ENCODE measurements around the gene TFEB. TPM values are rescaled to one million over a fixed set of nuclear protein-coding genes. Genes with fewer than 3 reads are reported as not detected.

Gene TFEB
- total RNA-seq, 2 donors from 2014 or later: 24.3 to 29.7 TPM

DNA sequence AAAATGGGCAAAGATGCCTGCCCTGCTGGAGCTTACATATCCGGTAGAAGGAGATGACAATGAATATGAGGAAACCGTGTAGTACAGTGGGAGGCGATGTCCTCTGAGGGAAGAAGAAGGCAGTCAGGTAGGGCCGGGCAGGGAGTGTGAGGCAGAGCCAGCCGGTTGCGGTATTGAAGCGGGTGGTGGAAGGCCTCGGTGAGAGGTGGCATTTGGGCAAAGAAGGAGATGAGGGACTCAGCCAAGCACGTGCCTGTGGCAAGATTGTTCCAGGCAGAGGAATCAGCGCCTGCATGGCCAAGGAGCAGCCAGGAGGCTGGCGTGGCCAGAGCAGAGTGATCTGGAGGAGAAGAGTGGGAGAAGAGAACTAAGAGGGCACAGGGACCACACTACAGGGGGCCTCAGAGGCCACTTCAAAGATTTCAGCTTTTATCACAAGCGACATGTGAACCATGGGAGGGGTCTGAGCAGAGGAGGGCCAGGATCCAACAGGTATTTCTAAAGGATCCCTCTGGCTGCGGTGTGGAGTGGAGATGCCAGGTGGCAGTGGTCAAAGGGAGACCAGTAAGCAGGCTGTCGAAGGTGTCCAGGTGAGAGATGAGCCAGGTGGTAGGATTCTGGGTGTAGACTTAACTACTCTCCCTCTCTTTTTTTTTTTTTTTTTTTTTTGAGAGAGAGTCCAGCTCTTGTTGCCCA, 83.3 kb downstream of the TFEB start:
- DNase-seq (no peak), ATAC-seq (no peak)
- intact Hi-C loops (cut with DNase I, micrococcal nuclease): no loop called here

DNA sequence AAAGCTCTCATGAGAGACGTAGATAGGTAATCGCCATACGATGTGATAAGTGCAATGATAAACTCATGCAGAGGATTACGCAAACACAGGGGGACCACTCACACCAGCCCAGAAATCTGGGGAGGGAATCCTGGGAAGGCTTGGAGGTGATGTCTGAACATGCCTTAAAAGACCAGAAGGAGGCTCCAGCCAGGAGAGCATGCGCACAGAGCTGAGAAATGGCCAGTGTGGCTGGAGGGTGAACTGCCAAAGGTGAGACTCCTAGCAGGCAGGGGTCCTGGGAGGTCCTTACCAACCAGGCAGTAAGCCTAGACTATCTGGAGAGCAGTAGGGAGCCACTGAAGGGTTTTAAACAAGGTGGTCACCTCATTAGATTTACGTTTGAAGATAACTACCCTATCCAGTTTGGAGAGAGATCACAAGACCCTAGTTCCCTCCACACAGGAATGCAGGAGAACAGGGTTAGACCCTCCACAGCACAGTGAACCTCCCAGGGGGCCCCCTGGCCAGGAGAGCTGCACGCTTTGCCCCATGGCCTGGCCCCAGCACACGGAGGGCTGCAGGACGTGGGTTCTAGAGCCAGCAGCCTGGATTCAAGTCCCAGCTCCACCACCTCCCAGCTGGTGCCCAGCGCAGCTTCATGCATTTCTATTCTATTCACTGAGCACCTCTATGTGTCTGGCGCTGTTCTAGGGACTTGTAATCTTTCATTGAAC, 84.0 kb downstream of the TFEB start:
- intact Hi-C loops (cut with DNase I, micrococcal nuclease): no loop called here
- DNase-seq: no peak
- ATAC-seq: no peak

DNA sequence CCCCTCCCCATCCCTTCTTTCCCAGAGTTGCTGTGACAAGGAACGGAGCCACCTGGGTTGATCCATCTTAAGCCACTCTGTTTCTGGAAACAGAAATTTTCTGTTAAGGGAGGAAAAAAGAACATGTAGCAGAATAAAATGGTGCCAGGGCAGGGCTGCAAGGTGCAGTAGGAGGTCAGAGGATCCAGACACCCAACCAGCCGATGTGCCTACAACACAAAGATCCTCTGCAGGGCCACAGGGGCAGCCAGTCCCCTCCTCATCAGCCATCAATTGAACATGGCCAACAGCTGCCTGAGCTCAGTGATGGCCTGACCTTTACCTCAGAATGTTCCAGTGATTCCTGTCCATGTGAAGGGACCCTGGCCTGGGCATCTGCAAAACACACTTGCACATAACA, 85.3 kb downstream of the TFEB start:
- intact Hi-C loops (cut with DNase I, micrococcal nuclease): no loop called here
- no peak for ATAC-seq
- DNase-seq: no peak

DNA sequence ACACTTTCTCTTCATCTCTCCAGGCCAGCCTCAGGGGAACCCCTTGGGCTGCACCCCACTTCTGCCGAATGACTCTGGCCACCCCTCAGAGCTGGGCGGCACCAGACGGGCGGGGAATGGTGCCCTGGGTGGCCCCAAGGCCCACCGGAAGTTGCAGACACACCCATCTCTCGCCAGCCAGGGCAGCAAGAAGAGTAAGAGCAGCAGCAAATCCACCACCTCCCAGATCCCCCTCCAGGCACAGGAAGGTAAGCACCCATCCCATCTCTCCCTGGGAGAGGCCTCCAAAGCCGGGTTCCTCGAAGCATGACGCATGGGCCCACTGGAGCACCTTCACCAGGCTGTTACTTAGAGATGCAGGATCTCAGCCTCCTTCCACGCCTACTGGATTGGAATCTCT, 85.8 kb downstream of the TFEB start:
- ATAC-seq: no peak
- no peak for DNase-seq

DNA sequence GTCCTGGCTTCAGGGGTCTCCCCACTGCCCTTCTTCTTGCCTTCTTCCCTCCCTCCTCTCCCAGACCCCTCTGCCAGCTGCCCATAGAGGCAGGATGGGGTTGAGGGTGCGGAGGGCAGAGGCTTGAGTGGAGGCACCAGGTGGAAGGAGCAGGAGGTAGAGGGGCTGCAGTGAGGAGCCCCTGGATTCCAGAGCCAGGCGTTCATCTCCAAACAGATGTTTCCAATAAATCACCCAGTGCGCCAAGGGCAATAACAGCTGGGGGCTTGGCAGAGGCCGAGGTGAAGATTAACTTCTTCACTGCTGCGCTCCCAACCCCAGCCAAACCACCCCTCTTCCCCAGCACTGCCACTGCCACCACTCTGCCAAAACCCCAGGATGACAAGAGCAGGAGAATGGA, 86.5 kb downstream of the TFEB start:
- ATAC-seq (no peak), DNase-seq (no peak)
- intact Hi-C loops (cut with DNase I, micrococcal nuclease): no loop called here

More for the DNA sequence above, 85.8 kb downstream of the TFEB start:
- intact Hi-C loops (cut with DNase I, micrococcal nuclease): no loop called here

DNA sequence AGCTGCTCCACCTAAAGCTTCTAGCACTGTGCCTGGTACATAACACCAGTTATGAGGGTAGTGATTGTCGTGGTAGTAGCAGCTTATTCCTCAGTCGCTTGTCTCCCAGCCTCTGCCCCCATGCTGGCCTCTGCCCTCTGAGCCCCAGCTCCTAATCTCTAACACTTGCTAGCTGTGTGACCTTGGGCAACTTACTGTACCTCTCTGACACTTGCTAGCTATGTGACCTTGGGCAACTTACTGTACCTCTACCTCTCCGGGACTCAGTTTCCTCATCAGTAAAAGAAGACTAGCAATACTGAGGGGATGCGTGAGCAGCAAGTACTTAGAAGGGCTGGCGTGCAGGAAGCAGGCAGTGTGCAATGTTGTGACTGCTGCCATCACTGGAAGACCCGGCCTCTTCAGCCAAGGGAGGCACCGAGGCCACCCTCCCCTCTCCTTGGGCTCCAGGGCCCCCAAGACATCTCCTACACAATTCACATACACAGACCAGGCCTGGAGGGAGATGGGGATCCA, 87.3 kb downstream of the TFEB start:
- intact Hi-C loops (cut with DNase I, micrococcal nuclease): no loop called here
- ATAC-seq (no peak), DNase-seq (no peak)

DNA sequence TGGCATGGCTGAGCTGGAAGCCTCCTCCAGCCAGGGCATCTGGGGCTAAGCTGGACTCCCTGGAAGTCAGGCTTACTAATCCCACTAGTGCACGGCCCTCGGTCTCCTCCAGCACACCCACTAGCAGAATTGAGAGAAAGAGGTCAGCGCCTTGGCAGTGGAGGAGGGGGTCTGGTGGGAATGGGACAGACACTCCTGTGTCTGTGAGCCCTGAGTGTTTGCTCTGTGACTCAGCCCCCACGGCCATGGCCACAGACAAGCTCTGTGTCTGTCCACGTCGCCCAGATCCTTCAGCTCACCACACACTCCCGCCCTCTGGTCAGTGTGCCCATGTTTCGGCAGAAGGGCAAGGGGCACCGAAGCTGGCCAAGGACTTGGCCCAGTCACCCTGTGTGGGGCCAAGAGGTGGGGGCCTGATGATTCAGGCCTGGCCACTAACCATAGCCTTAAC, 88.3 kb downstream of the TFEB start:
- no peak for ATAC-seq
- intact Hi-C loops (cut with DNase I, micrococcal nuclease): no loop called here
- DNase-seq: no peak

DNA sequence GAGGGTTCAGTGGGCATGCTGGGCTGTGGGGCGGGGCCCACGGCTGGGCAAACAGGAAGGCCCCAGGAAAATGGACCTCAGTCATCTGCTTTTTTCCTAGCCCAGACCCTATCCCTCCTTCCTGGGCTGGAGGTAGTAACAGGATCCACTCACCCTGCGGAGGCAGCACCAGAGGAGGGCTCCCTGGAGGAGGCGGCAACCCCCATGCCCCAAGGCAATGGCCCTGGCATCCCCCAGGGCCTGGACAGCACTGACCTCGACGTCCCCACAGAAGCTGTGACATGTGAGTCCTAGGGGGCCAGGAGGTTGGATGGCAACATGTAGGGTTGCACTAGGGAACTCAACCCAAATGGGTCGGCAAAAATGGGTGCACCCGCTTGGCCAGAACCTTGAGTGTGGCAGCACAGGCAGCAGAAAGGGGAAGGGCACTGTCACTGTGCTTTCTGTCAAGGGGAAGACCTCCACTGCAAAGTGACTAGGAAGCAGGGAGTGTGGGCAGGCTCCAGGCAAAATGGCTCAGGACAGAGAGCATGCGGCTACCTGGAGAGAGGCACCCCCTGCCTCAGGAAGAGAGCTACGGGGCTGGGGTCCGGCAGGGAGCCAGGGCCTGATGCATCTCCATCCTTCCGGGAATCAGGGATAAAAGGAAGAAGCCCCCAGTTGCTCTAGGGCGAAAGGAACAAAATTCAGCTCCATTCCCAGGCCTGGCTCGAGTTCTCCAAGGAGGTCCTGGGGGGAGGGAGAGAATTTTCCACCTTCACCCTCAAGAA, 89.2 kb downstream of the TFEB start:
- intact Hi-C loops (cut with DNase I, micrococcal nuclease): no loop called here
- no peak for DNase-seq
- ATAC-seq: no peak

DNA sequence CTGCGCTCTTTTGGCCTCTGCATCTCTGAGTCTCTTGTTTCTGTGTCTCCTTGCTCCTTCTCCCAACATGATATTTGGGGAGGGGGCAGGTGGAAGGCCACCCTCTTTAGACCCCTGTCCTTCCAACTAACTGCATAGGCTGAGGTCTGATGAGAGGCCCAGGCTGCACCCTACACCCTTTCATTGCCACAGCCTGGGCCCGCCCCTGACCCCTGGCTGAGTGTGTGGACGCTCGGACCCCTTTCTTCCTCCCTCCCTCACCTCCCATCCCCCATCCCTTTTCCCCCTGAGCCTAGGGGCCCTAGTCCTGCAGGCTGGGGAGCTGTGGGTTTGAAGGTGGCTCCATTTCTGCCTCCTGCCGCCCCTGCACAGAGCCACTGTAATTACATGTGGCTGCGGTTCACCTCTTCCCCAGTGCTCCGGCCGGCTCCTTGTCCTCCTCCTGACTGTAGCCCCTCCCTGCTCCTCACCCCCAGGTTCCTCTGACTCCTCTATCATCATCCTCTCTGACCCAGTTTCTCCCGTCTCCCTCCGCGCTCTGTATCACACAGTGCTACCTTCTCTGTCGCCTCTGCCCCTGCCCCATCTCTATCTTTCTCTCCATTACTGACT, 90.3 kb downstream of the TFEB start:
- intact Hi-C loops (cut with DNase I, micrococcal nuclease): no loop called here
- DNase-seq: no peak
- no peak for ATAC-seq

DNA sequence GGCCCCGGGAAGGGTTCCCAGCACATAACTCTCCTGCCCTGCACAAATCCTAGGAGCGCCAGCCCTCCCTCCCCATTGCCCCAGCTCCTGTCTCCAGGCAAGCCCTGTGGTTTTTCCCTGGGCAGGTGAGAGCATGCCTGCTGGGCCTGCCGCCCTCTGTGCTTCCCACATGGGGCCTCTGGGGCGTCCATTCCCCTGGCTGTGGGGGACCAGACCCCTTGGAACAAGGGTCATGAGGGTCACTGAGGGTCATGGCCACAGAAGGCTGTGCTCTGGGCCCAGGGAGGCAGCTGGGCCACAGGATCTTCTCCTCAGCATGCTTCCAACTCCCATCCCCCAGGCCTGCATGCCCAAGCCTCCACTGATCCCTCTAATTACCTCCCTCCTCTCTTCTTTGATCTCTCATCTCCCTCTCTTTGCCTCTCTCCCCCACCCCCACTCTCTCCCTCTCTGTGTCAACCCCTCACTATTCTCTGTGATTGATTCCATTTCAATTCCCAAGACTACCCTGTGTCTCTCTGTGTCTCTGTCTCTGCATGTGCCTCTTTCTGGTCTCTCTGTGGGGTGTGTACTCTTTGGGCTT, 91.0 kb downstream of the TFEB start:
- no peak for DNase-seq
- ATAC-seq: no peak
- intact Hi-C loops (cut with DNase I, micrococcal nuclease): no loop called here

DNA sequence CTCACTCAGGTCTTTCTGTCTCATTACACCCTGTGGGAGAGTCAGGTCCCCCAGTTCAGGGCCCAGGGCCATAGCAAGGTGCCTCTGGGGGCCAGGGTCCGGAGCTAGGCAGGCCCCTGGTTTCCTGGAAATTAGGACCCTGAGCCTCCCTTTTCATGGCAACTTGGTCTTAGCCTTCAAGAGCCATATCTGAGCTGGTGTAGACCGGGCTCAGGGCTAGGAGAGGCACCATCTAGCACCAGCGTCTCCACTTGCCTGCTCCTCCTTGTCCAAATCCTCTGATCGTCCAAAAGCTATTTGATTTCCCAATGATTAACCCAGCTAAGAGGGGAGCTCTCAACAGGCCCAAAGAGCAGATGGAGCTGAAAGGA, 91.5 kb downstream of the TFEB start:
- no peak for ATAC-seq
- no peak for DNase-seq
- intact Hi-C loops (cut with DNase I, micrococcal nuclease): no loop called here

DNA sequence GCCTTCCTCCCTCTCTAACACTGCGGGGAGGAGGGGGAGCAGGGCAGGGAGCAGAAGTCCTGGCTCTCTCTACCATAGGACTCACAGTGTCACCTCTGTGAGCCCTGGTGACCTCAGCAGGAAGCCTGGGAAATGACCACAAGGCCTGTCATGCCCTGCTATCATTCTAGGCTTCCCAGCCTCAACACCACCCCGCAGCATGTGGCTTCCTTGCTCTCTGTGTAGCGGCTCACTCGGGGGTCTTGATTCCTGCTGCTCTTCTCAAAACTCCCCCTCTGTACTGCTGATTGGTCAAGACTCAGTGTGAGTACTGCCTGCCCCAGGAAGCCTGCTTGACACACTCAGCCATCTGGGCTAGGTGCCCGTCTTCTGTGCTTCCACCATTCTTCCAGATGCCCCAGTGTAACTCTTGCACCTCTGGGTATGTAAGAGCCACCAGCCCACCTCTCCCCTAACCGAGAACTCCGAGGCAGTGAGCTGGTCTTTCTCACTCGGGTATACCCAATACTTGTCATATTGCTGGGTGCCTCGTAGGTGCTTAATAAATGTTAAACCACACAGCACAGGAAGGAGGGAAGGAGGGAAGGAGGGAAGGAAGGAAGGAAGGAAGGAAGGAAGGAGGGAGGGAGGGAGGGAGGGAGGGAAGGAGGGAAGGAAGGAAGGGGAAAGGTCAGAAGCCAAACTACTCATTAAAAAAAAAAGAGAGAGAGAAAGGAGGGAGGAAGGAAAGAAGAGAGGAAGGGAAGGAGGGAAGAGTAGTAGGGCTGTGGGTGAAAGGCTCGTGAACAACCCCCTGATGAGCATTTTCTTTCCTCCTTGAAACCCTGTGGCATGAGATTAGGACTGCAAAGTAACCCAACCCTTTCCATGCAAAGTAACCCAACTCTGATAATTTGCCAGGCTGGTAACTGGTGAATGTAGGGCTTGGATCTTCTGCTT, 92.2 kb downstream of the TFEB start:
- DNase-seq (no peak), ATAC-seq (no peak)
- intact Hi-C loops (cut with DNase I, micrococcal nuclease): no loop called here

DNA sequence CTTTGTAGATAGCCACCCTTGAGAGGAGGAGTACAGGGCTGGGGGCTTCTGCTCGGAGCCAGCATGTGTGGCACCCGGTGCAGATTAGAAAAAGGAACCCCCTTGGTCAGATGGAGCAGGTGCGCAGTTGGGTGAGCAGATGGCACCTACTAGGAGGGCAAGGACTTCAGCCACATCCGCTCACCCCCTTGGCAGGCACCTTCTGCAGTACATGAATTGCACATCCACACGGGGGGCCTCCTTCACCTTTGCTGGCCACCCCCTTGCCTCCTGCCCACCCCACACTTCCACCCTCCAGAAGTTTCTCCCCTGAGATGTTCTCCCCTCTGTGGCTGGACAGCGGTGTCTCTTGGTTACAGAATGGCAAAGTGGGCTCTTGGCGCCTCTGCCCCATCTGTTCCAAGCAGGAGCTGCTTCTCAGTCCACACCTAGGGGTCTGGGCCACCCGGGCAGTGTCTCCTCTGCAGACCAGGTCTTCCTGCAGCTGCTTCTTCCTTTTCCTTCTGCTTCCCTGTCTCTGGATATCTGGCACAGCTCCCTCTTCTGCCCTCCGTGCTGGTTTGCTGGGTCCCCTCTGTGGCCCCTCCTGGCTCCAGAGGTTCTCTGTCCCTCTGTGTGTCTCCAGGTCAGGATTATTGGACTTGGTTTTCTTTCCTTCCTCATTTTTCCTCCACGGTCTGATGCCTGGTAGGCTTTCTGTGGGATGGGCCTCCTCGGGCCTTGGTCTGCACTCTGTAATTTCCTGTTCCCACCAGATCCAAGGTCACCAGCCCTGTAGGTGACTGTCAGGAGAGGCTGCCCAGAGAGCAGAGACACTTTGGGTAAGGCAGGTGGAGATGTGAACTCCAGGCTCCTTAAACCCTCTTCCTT, 93.1 kb downstream of the TFEB start:
- ATAC-seq: no peak
- intact Hi-C loops (cut with DNase I, micrococcal nuclease): no loop called here
- no peak for DNase-seq

DNA sequence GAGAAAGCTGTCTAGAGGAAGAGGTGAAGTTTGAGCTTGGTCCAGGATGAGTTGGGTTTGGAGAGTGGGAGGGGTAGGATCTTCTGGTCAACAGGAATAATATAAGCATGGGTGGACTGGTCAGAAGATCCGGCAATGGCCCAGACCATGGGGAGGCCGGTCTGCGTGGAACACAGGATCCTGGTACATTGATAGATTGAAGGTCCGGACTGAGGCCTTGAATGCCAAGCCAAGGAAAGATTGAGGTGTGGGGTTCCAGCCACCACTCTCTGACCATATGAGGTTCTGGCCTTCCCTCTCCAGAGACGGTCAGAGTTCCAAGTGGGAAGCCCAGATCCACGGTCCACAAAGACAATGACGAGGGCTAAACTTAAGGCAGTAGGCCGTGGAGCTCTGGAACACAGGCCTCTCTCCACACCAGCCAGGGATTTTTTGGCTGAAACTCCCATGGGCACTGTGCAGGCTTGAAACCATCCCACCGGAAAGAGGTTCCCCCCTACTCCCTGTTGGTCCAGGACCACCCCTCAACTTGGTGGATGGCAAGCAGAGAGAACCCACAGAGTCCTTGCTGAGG, 94.0 kb downstream of the TFEB start:
- ATAC-seq: no peak
- intact Hi-C loops (cut with DNase I, micrococcal nuclease): no loop called here
- DNase-seq: no peak

DNA sequence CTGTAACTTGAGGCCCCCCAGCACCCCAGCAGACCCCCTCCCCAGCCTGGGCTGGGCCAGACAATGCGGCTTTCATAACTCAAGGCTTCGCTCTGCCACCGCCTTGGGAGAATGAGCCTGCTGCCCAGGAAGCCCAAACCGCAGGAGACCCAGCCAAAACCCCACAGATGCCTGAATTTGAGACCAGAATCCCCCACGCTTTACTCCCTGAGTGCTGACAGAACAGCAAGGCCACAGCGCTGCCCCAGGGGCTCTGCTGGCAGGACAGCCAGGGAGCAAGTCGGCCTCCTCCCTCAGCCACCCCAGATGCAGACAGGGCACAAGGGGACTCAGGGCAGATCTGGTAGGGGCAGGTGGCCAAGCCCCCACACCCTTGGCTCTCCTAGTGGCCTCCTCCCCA, 95.0 kb downstream of the TFEB start:
- ATAC-seq: no peak
- no peak for DNase-seq
- intact Hi-C loops (cut with DNase I, micrococcal nuclease): no loop called here

DNA sequence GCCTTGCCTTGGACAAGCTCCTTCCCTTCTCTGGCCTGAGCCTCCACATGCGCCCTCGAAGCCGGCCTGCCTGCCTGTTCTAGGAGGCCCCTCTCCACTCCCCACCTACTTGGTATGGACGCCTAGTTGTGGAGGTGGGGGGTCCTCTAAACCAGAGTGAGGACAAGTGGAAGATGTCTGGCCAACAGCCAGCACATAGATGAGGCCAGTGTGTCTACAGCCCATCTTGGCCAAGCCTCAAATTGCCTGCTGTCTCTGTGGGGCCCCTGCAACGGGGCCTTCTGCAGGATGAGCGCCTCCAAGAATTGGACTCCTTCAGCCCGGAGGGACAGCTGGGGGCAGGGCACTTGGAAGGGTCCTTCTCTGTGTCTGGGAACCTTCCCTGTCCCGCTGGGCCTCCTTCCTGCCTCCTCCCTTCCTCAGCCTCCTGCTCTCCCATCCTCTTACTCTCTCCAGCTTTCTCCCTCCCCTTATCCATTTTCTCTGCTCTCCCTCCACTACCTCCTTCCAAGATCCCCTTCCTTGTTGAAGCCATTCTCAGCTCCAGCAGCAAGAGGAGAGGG, 95.5 kb downstream of the TFEB start:
- DNase-seq (no peak), ATAC-seq (no peak)
- intact Hi-C loops (cut with DNase I, micrococcal nuclease): no loop called here

Data from left colon (tissue), 2 donors.